Colonic mucosa (tissue), 4 donors: ENCODE data around the gene PLAC9. TPM values are rescaled to one million over a fixed set of nuclear protein-coding genes. Genes with fewer than 3 reads are reported as not detected.
A peak's percentile ranks its signal among the peaks of the same experiment; 100 is the strongest.

Source experiments
- DNase-seq: peaks from one replicate; pipeline ENCODE4 v3.0.0-alpha.2; 2020
- H3K27ac ChIP-seq: fragments of 200-600 bp; one replicate; pipeline ENCODE4 v1.8.0; 2021
- H3K27me3 ChIP-seq: fragments of 200-600 bp; one replicate; pipeline ENCODE4 v1.8.0; 2021
- H3K36me3 ChIP-seq: fragments of 200-600 bp; one replicate; pipeline ENCODE4 v1.8.0; 2021
- H3K4me1 ChIP-seq: fragments of 200-600 bp; one replicate; pipeline ENCODE4 v1.8.0; 2021; ENCODE audit warnings: mild to moderate bottlenecking
- H3K4me3 ChIP-seq: fragments of 200-600 bp; one replicate; pipeline ENCODE4 v1.8.0; 2021
- H3K9ac ChIP-seq, 2 donors: one replicate each; pipeline ENCODE4 v1.7.0; 2013; ENCODE audit warnings: control low read depth in 2 of 2, low read depth in 2 of 2, low read length in 2 of 2
- H3K9me3 ChIP-seq: fragments of 200-600 bp; one replicate; pipeline ENCODE4 v1.8.0; 2021
- CTCF ChIP-seq: fragments of 200-600 bp; IDR thresholded peaks from one replicate; pipeline ENCODE4 v1.8.0; 2022; ENCODE audit warnings: antibody characterized with exemption, mild to moderate bottlenecking
- intact Hi-C: fragments of 100-400 bp; cut with DNase I; formaldehyde crosslinking; loops from one replicate; pipeline ENCODE4 v1.14.1; 2022
- total RNA-seq, 2 donors: library from RNA; stranded (reverse); fragmentation: NEBNext Ultra II Directional in 1 of 2; extraction: Animal tissue kit (Norgen Biotek cat#: 25700) in 1 of 2; gene quantifications; one replicate each; pipeline ENCODE4 v1.2.1, GENCODE V29; 2021
- donor health status: healthy.
- donor health status: DM: no; HTN: no; CAD: no.
- donor health status: DM: no; HTN: no; CAD: no.

Gene PLAC9
- total RNA-seq, 2 donors from 2014 or later, result 3.9 to 6.0 TPM

GRCh38 chr10:80158126-80158525, 25.6 kb downstream of the PLAC9 start:
- no peak overlapping the region for H3K9ac ChIP-seq

GRCh38 chr10:80158598-80159127, 26.1 kb downstream of the PLAC9 start:
- DNase-seq, result peak; percentile 59
- intact Hi-C loops, result no loop called here
- no peaks in the 10 kb centered on the region for H3K9me3 ChIP-seq
- no peak overlapping the region for H3K9ac ChIP-seq
- peak overlapping the region; percentile 63 for H3K27ac ChIP-seq
- peaks cover under 1% of the 10 kb centered on the region for H3K4me1 ChIP-seq
- peaks cover 25% of the 10 kb centered on the region for H3K36me3 ChIP-seq
- H3K27me3 ChIP-seq, result no peaks in the 10 kb centered on the region
- H3K4me3 ChIP-seq, result no peak overlapping the region
- TF ChIP-seq CTCF, result no peak

More at GRCh38 chr10:80158126-80158525, 25.6 kb downstream of the PLAC9 start:
- H3K27ac ChIP-seq, result peak overlapping the region; percentile 63
- intact Hi-C loops, result no loop called here
- no peaks in the 10 kb centered on the region for H3K9me3 ChIP-seq
- H3K27me3 ChIP-seq, result no peaks in the 10 kb centered on the region
- no peaks in the 10 kb centered on the region for H3K4me1 ChIP-seq
- H3K36me3 ChIP-seq, result peaks cover 28% of the 10 kb centered on the region
- no peak for DNase-seq
- TF ChIP-seq CTCF, result no peak
- no peak overlapping the region for H3K4me3 ChIP-seq

DNA sequence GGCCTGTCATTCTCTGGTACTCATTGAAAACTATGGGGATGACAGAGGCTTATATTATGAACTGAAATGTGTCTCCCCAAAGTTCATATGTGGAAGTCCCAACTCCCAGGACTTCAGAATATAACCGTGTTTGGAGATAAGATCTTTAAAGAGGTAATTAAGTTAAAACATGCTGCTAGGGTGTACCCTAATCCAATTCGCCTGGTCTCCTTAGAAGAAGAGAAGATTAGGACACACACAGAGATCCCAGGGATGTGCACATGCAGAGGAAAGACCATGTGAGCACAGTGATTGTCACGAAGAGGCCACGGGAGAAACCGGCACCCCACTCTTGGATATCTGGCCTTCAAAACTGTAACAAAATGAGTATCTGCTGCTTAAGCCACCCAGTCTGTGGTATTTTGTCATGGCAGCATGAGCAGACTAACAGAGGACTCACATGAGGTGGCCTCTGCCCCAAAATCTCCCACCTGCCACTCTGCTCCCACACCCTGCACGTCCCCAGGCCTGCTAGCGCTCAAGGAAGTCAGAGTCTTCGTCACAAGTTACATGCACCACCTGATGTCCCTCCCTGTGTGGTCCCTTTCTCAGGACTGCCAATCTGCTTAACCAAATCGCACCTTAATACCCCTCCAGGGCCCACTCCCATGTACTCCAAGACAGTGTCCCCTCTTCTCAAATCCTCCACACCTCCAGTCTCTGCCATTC, 26.8 kb downstream of the PLAC9 start:
- TF ChIP-seq CTCF, result no peak
- no peak for DNase-seq
- Histone ChIP-seq H3K27ac (peak overlapping the region; percentile 63), H3K4me1 (peaks cover 6% of the 10 kb centered on the region), H3K4me3 (no peak overlapping the region), H3K27me3 (no peaks in the 10 kb centered on the region), H3K9ac (no peak overlapping the region), H3K36me3 (peaks cover 23% of the 10 kb centered on the region), H3K9me3 (no peaks in the 10 kb centered on the region)
- intact Hi-C loops, result no loop called here

- no peaks in the 10 kb centered on the region for H3K27me3 ChIP-seq
- H3K4me3 ChIP-seq, result no peak overlapping the region
- DNase-seq, result no peak
- no peak overlapping the region for H3K27ac ChIP-seq
- intact Hi-C loops, result loop anchor here (5.0 kb wide), 1 partner anchor 42 kb away; no protein-coding TSS in a partner anchor
- no peaks in the 10 kb centered on the region for H3K9me3 ChIP-seq
- peaks cover 20% of the 10 kb centered on the region for H3K36me3 ChIP-seq
- H3K9ac ChIP-seq, result no peak overlapping the region
- TF ChIP-seq CTCF, result no peak
- H3K4me1 ChIP-seq, result peaks cover 10% of the 10 kb centered on the region
Observed at GRCh38 chr10:80160361-80161320, 28.1 kb downstream of the PLAC9 start.

- Histone ChIP-seq H3K36me3 (peaks cover 20% of the 10 kb centered on the region), H3K4me3 (no peak overlapping the region), H3K4me1 (peaks cover 10% of the 10 kb centered on the region), H3K9ac (no peak overlapping the region), H3K9me3 (no peaks in the 10 kb centered on the region), H3K27me3 (no peaks in the 10 kb centered on the region), H3K27ac (no peak overlapping the region)
- intact Hi-C loops, result loop anchor here (5.0 kb wide), 1 partner anchor 41 kb away; no protein-coding TSS in a partner anchor
- no peak for DNase-seq
- no peak for TF ChIP-seq CTCF
Observed at GRCh38 chr10:80161321-80162083, 29.0 kb downstream of the PLAC9 start.
